Keratinocyte (primary cell): ENCODE data around the gene NXPH2. TPM values are rescaled to one million over a fixed set of nuclear protein-coding genes. Genes with fewer than 3 reads are reported as not detected.
A peak's percentile ranks its signal among the peaks of the same experiment; 100 is the strongest.

Source experiments
- DNase-seq: peaks from one replicate; pipeline ENCODE4 v3.0.0-alpha.2; 2011; ENCODE audit warnings: low read depth, missing footprints, low spot score
- FAIRE-seq: peaks from 2 replicates; lab custom pipeline; 2011; peaks lifted over from hg19 to GRCh38; lab: Jason Lieb, UNC
- H2AFZ ChIP-seq: 2 replicates; pipeline ENCODE4 v1.6.0; 2012; ENCODE audit warnings: low read length, control low read depth, inconsistent platforms; ENCODE audit not compliant: control insufficient read depth
- H3K27ac ChIP-seq: 2 replicates; pipeline ENCODE4 v1.5.1; 2011; ENCODE audit warnings: low read length; ENCODE audit not compliant: control insufficient read depth, insufficient read depth
- H3K27me3 ChIP-seq: 3 replicates; pipeline ENCODE4 v1.6.0; 2011; ENCODE audit warnings: low read length; ENCODE audit not compliant: control insufficient read depth, insufficient read depth; ENCODE audit errors: extremely low read depth
- H3K36me3 ChIP-seq, 2 experiments: 2 replicates in 1 of 2; 3 replicates in 1 of 2; pipeline ENCODE4 v1.5.1; 2011; ENCODE audit warnings: low read length in 2 of 2, mild to moderate bottlenecking in 1 of 2; ENCODE audit not compliant: control insufficient read depth in 2 of 2, insufficient read depth in 2 of 2; ENCODE audit errors: extremely low read depth in 1 of 2
- H3K4me1 ChIP-seq: 3 replicates; pipeline ENCODE4 v1.5.1; 2011; ENCODE audit warnings: low read length; ENCODE audit not compliant: control insufficient read depth, insufficient read depth; ENCODE audit errors: extremely low read depth
- H3K4me2 ChIP-seq: 3 replicates; pipeline ENCODE4 v1.6.0; 2011; ENCODE audit warnings: low read depth, low read length; ENCODE audit not compliant: control insufficient read depth, insufficient read depth; ENCODE audit errors: extremely low read depth
- H3K4me3 ChIP-seq, 3 experiments: fragments of 200-600 bp in 1 of 3; sonication (generic) in 1 of 3; 2 replicates in 2 of 3; 3 replicates in 1 of 3; pipeline ENCODE4 v1.5.1; 2011 to 2016; ENCODE audit warnings: low read length in 3 of 3, mild to moderate bottlenecking in 3 of 3, control low read depth in 2 of 3, inconsistent platforms in 1 of 3, low read depth in 1 of 3, mixed read lengths in 1 of 3, mixed run types in 1 of 3, moderate library complexity in 1 of 3; ENCODE audit not compliant: control insufficient read depth in 2 of 3, insufficient read depth in 2 of 3; ENCODE audit errors: extremely low read depth in 1 of 3
- H3K79me2 ChIP-seq: 2 replicates; pipeline ENCODE4 v1.6.0; 2012; ENCODE audit warnings: low read length; ENCODE audit not compliant: control insufficient read depth, insufficient read depth
- H3K9ac ChIP-seq: 3 replicates; pipeline ENCODE4 v1.6.0; 2011; ENCODE audit warnings: low read length; ENCODE audit not compliant: control insufficient read depth, insufficient read depth; ENCODE audit errors: extremely low read depth
- H3K9me1 ChIP-seq: 3 replicates; pipeline ENCODE4 v1.6.0; 2011; ENCODE audit warnings: low read length; ENCODE audit not compliant: control insufficient read depth, insufficient read depth; ENCODE audit errors: extremely low read depth
- H3K9me3 ChIP-seq: 2 replicates; pipeline ENCODE4 v1.5.1; 2012; ENCODE audit warnings: low read depth, low read length; ENCODE audit not compliant: control insufficient read depth
- H4K20me1 ChIP-seq: 3 replicates; pipeline ENCODE4 v1.6.0; 2011; ENCODE audit warnings: low read length; ENCODE audit not compliant: control insufficient read depth, insufficient read depth; ENCODE audit errors: extremely low read depth
- EZH2 ChIP-seq: IDR thresholded peaks from one replicate; pipeline ENCODE4 v1.6.1; 2012; ENCODE audit warnings: inconsistent platforms, mild to moderate bottlenecking, low read length, moderate library complexity
- dilution Hi-C: fragments of 300-500 bp; cut with MboI; formaldehyde crosslinking; loops from one replicate; pipeline ENCODE4 v1.7.0; 2020; ENCODE audit warnings: low sequenced_read_pairs; ENCODE audit not compliant: extremely low pct_ligation_motif_present
- polyA plus RNA-seq, 5 experiments: library from polyadenylated mRNA; depleted of rRNA in 3 of 5; stranded (reverse) in 3 of 5; stranded (forward) in 1 of 5; unstranded in 1 of 5; fragments of >200 nt; gene quantifications; 1 replicate in 1 of 5; 2 replicates in 3 of 5; 3 replicates in 1 of 5; pipeline versions ENCODE4 v1.2.1 to v1.2.3, GENCODE V29; 2011 to 2012; ENCODE audit warnings: missing spikeins in 2 of 5, low read depth in 1 of 5, low replicate concordance in 1 of 5
- TF ChIP-seq, protein P1 (sequence below), 3 experiments: IDR thresholded peaks in 1 of 3; conservative IDR thresholded peaks in 1 of 3; optimal IDR thresholded peaks in 1 of 3; 2 replicates in 2 of 3; 3 replicates in 1 of 3; pipeline versions ENCODE3 to v1.5.1; 2011; ENCODE audit warnings: low read length in 3 of 3, mild to moderate bottlenecking in 3 of 3, moderate library complexity in 2 of 3, control low read depth in 1 of 3, inconsistent platforms in 1 of 3; ENCODE audit not compliant: insufficient read depth in 2 of 3; ENCODE audit errors: extremely low read depth in 1 of 3

The NXPH2 gene
- polyA plus RNA-seq, 1 donor (not counting 4 experiments of a cell fraction or from before 2014, with no cell fraction given), result not detected

GRCh38 chr2:138691667-138692066 is 88.5 kb downstream of the NXPH2 start:
- Histone ChIP-seq H2AFZ (no peak overlapping the region), H3K36me3 (no peaks in the 10 kb centered on the region), H3K4me3 (no peak overlapping the region), H4K20me1 (no peaks in the 10 kb centered on the region), H3K4me2 (no peak overlapping the region), H3K9me1 (no peaks in the 10 kb centered on the region), H3K79me2 (no peaks in the 10 kb centered on the region), H3K9me3 (no peaks in the 10 kb centered on the region), H3K9ac (no peak overlapping the region), H3K4me1 (peaks cover 3% of the 10 kb centered on the region), H3K27ac (no peak overlapping the region), H3K27me3 (no peaks in the 10 kb centered on the region)
- FAIRE-seq, result no peak
- DNase-seq, result no peak
- TF ChIP-seq, protein P1, sequence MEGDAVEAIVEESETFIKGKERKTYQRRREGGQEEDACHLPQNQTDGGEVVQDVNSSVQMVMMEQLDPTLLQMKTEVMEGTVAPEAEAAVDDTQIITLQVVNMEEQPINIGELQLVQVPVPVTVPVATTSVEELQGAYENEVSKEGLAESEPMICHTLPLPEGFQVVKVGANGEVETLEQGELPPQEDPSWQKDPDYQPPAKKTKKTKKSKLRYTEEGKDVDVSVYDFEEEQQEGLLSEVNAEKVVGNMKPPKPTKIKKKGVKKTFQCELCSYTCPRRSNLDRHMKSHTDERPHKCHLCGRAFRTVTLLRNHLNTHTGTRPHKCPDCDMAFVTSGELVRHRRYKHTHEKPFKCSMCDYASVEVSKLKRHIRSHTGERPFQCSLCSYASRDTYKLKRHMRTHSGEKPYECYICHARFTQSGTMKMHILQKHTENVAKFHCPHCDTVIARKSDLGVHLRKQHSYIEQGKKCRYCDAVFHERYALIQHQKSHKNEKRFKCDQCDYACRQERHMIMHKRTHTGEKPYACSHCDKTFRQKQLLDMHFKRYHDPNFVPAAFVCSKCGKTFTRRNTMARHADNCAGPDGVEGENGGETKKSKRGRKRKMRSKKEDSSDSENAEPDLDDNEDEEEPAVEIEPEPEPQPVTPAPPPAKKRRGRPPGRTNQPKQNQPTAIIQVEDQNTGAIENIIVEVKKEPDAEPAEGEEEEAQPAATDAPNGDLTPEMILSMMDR (optimal IDR thresholded peaks at IDR 0.05 in 1 of 3, IDR thresholded peaks at IDR 0.05 in 1 of 3, conservative IDR thresholded peaks at IDR 0.05 in 1 of 3; ENCODE audit: extremely low read depth in 1 of 3, insufficient read depth in 2 of 3, low read length in 3 of 3), result no peak
- no peak for TF ChIP-seq EZH2
- dilution Hi-C loops, result no loop called here

GRCh38 chr2:138689705-138690104 is 90.5 kb downstream of the NXPH2 start:
- Histone ChIP-seq H2AFZ (no peak overlapping the region), H4K20me1 (no peaks in the 10 kb centered on the region), H3K36me3 (no peaks in the 10 kb centered on the region), H3K4me2 (no peak overlapping the region), H3K9ac (no peak overlapping the region), H3K27me3 (no peaks in the 10 kb centered on the region), H3K79me2 (no peaks in the 10 kb centered on the region), H3K27ac (no peak overlapping the region), H3K9me3 (no peaks in the 10 kb centered on the region), H3K4me1 (peaks cover 3% of the 10 kb centered on the region), H3K4me3 (no peak overlapping the region), H3K9me1 (no peaks in the 10 kb centered on the region)
- FAIRE-seq, result peak; percentile 76
- peak; percentile 67 for DNase-seq
- dilution Hi-C loops, result no loop called here
- TF ChIP-seq, protein P1 (optimal IDR thresholded peaks at IDR 0.05 in 1 of 3, IDR thresholded peaks at IDR 0.05 in 1 of 3, conservative IDR thresholded peaks at IDR 0.05 in 1 of 3; ENCODE audit: extremely low read depth in 1 of 3, insufficient read depth in 2 of 3, low read length in 3 of 3), result no peak
- no peak for TF ChIP-seq EZH2
